22Rv1 (cell line): ENCODE measurements around the gene OR5H2.

ENCODE experiments used
- CTCF ChIP-seq: fragments of 450-650 bp; IDR thresholded peaks from 2 replicates; pipeline ENCODE4 v1.5.1; 2017; ENCODE audit warnings: mild to moderate bottlenecking
- ZFX ChIP-seq: fragments of 450-650 bp; IDR thresholded peaks from 2 replicates; pipeline ENCODE4 v1.6.1; 2017; ENCODE audit warnings: antibody characterized with exemption, borderline replicate concordance

- TF ChIP-seq CTCF = no peak
- TF ChIP-seq ZFX = no peak
Measured at GRCh38 chr3:98272126-98272525, 10.2 kb upstream of the OR5H2 start.
